Measurements from ENCODE around the gene HRK. TPM values are rescaled to one million over a fixed set of nuclear protein-coding genes. Genes with fewer than 3 reads are reported as not detected.

HRK gene
- total RNA-seq, 1 experiment from 2014 or later: 2.6 TPM

DNA sequence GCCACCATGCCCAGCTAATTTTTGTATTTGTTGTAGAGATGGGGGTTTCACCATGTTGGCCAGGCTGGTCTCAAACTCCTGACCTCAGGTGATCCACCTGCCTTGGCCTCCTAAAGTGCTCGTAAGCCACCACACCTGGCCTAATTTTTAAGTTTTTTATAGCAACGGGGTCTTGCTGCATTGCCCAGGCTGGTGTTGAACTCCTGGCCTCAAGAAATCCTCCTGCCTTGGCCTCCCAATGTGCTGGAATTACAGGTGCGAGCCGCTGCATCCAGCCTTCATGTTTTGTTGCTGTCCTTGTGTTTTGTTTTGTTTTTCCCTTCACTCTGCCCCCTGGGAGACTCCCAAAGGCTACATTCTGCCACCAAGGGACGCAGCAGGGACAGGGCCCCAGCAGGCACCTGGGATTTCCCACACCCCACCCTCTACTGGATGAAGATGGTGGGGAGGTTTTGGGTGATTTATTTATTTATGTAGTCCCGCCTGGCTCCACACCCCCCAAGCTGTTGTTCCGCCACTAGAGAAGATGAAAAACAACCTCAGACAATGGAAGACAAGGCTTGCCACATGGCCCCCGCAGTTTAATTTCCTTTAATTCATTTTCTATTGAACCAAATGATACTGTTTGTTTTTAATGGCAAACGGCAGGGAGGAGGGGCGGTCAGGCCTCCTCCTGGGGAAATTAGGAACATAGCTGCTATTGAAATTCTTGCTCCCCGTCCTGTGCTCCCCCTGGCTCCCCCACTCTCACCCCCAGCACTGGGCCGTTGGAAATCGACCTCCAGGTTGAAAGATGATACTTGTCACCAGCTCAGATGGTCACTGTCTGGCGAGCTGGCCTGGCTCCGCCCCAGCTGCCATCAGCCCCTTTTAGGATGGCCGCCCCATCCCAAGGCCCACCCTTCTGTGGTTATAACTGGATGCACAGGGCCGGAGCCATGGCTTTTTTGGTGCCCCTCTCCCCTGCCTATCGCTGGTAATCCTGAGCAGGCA lies 72.8 kb downstream of the HRK start:
- Histone ChIP-seq H2BK20ac (ENCODE audit: low read depth, low read length, poor library complexity, severe bottlenecking) (no peak overlapping the region), H3K9me3 (ENCODE audit: control insufficient read depth, low read depth, low read length) (no peaks in the 10 kb centered on the region), H3K18ac (ENCODE audit: insufficient read length, low read depth, low read length) (no peak overlapping the region), H3K23me2 (ENCODE audit: insufficient read length, low read depth, low read length, poor library complexity, severe bottlenecking) (no peaks in the 10 kb centered on the region), H3K23ac (ENCODE audit: insufficient read length, low read depth, low read length) (no peak overlapping the region), H3K79me1 (ENCODE audit: insufficient read depth, low read depth, low read length, poor library complexity, severe bottlenecking) (no peaks in the 10 kb centered on the region), H2BK5ac (ENCODE audit: insufficient read length, low read length) (no peak overlapping the region), H2AFZ (ENCODE audit: low read length) (no peak overlapping the region), H2AK5ac (ENCODE audit: insufficient read length, low read length) (no peak overlapping the region), H2BK12ac (ENCODE audit: insufficient read length, low read depth, low read length) (no peak overlapping the region), H4K8ac (replicated peaks; ENCODE audit: insufficient read length, low read depth, low read length) (no peak overlapping the region), H3K27ac (ENCODE audit: insufficient read length, low read depth, low read length) (no peak overlapping the region), H4K20me1 (ENCODE audit: control insufficient read depth, insufficient read depth, insufficient read length) (no peaks in the 10 kb centered on the region), H3K79me2 (ENCODE audit: insufficient read depth, low read length) (no peaks in the 10 kb centered on the region), H3K4me1 (ENCODE audit: insufficient read depth, low read length) (no peaks in the 10 kb centered on the region), H3K4ac (ENCODE audit: low read depth, low read length) (no peak overlapping the region), H3T11ph (ENCODE audit: low read length) (no peak overlapping the region), H3K4me2 (ENCODE audit: insufficient read depth, insufficient read length, low read length) (no peak overlapping the region), H3K14ac (ENCODE audit: insufficient read depth, low read length) (no peak overlapping the region), H2BK15ac (ENCODE audit: low read depth, low read length) (no peak overlapping the region), H4K5ac (ENCODE audit: insufficient read length, low read depth, low read length) (no peak overlapping the region), H2BK120ac (ENCODE audit: low read depth, low read length, poor library complexity, severe bottlenecking) (no peak overlapping the region), H4K91ac (ENCODE audit: insufficient read length, low read depth, low read length) (no peak overlapping the region), H3K27me3 (ENCODE audit: insufficient read depth, low read length) (no peaks in the 10 kb centered on the region), H3K56ac (ENCODE audit: insufficient read length, low read depth, low read length) (no peak overlapping the region), H3K9ac (ENCODE audit: extremely low read depth, insufficient read length, low read length) (no peak overlapping the region)
- DNase-seq: no peak
- peaks cover 4 to 6% (median 5%) of the 10 kb centered on the region in 3 experiments; a peak in 4 of 7 replicates for H3K36me3 Mint-ChIP-seq (ENCODE audit: insufficient read depth in 1 of 3, low read depth in 3 of 3)
- WGBS (ENCODE audit: extremely low coverage, insufficient read length, low lambda C conversion rate): no CpG with 5 or more reads among the region's 18 CpGs
- TF ChIP-seq, protein P1, sequence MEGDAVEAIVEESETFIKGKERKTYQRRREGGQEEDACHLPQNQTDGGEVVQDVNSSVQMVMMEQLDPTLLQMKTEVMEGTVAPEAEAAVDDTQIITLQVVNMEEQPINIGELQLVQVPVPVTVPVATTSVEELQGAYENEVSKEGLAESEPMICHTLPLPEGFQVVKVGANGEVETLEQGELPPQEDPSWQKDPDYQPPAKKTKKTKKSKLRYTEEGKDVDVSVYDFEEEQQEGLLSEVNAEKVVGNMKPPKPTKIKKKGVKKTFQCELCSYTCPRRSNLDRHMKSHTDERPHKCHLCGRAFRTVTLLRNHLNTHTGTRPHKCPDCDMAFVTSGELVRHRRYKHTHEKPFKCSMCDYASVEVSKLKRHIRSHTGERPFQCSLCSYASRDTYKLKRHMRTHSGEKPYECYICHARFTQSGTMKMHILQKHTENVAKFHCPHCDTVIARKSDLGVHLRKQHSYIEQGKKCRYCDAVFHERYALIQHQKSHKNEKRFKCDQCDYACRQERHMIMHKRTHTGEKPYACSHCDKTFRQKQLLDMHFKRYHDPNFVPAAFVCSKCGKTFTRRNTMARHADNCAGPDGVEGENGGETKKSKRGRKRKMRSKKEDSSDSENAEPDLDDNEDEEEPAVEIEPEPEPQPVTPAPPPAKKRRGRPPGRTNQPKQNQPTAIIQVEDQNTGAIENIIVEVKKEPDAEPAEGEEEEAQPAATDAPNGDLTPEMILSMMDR (conservative IDR thresholded peaks at IDR 0.05): no peak
- no peak overlapping the region; a peak in 1 of 5 replicates for H3K4me3 Mint-ChIP-seq
- no peaks in the 10 kb centered on the region for H3K4me1 Mint-ChIP-seq
- peak overlapping the region in 1 of 3 experiments; percentile 77; a peak in 1 of 7 replicates for H3K27ac Mint-ChIP-seq
- no peaks in the 10 kb centered on the region for H3K9me3 Mint-ChIP-seq
- H3K27me3 Mint-ChIP-seq (ENCODE audit: low read depth): no peaks in the 10 kb centered on the region
